Keratinocyte (primary cell): ENCODE data around the gene CFAP53. TPM values are rescaled to one million over a fixed set of nuclear protein-coding genes. Genes with fewer than 3 reads are reported as not detected.

Experiments used
- DNase-seq: peaks from one replicate; pipeline ENCODE4 v3.0.0-alpha.2; 2011; ENCODE audit warnings: low read depth, missing footprints, low spot score
- FAIRE-seq: peaks from 2 replicates; lab custom pipeline; 2011; peaks lifted over from hg19 to GRCh38; lab: Jason Lieb, UNC
- H2AFZ ChIP-seq: 2 replicates; pipeline ENCODE4 v1.6.0; 2012; ENCODE audit warnings: low read length, control low read depth, inconsistent platforms; ENCODE audit not compliant: control insufficient read depth
- H3K27ac ChIP-seq: 2 replicates; pipeline ENCODE4 v1.5.1; 2011; ENCODE audit warnings: low read length; ENCODE audit not compliant: control insufficient read depth, insufficient read depth
- H3K27me3 ChIP-seq: 3 replicates; pipeline ENCODE4 v1.6.0; 2011; ENCODE audit warnings: low read length; ENCODE audit not compliant: control insufficient read depth, insufficient read depth; ENCODE audit errors: extremely low read depth
- H3K36me3 ChIP-seq, 2 experiments: 2 replicates in 1 of 2; 3 replicates in 1 of 2; pipeline ENCODE4 v1.5.1; 2011; ENCODE audit warnings: low read length in 2 of 2, mild to moderate bottlenecking in 1 of 2; ENCODE audit not compliant: control insufficient read depth in 2 of 2, insufficient read depth in 2 of 2; ENCODE audit errors: extremely low read depth in 1 of 2
- H3K4me1 ChIP-seq: 3 replicates; pipeline ENCODE4 v1.5.1; 2011; ENCODE audit warnings: low read length; ENCODE audit not compliant: control insufficient read depth, insufficient read depth; ENCODE audit errors: extremely low read depth
- H3K4me2 ChIP-seq: 3 replicates; pipeline ENCODE4 v1.6.0; 2011; ENCODE audit warnings: low read depth, low read length; ENCODE audit not compliant: control insufficient read depth, insufficient read depth; ENCODE audit errors: extremely low read depth
- H3K4me3 ChIP-seq, 3 experiments: fragments of 200-600 bp in 1 of 3; sonication (generic) in 1 of 3; 2 replicates in 2 of 3; 3 replicates in 1 of 3; pipeline ENCODE4 v1.5.1; 2011 to 2016; ENCODE audit warnings: low read length in 3 of 3, mild to moderate bottlenecking in 3 of 3, control low read depth in 2 of 3, inconsistent platforms in 1 of 3, low read depth in 1 of 3, mixed read lengths in 1 of 3, mixed run types in 1 of 3, moderate library complexity in 1 of 3; ENCODE audit not compliant: control insufficient read depth in 2 of 3, insufficient read depth in 2 of 3; ENCODE audit errors: extremely low read depth in 1 of 3
- H3K79me2 ChIP-seq: 2 replicates; pipeline ENCODE4 v1.6.0; 2012; ENCODE audit warnings: low read length; ENCODE audit not compliant: control insufficient read depth, insufficient read depth
- H3K9ac ChIP-seq: 3 replicates; pipeline ENCODE4 v1.6.0; 2011; ENCODE audit warnings: low read length; ENCODE audit not compliant: control insufficient read depth, insufficient read depth; ENCODE audit errors: extremely low read depth
- H3K9me1 ChIP-seq: 3 replicates; pipeline ENCODE4 v1.6.0; 2011; ENCODE audit warnings: low read length; ENCODE audit not compliant: control insufficient read depth, insufficient read depth; ENCODE audit errors: extremely low read depth
- H3K9me3 ChIP-seq: 2 replicates; pipeline ENCODE4 v1.5.1; 2012; ENCODE audit warnings: low read depth, low read length; ENCODE audit not compliant: control insufficient read depth
- H4K20me1 ChIP-seq: 3 replicates; pipeline ENCODE4 v1.6.0; 2011; ENCODE audit warnings: low read length; ENCODE audit not compliant: control insufficient read depth, insufficient read depth; ENCODE audit errors: extremely low read depth
- EZH2 ChIP-seq: IDR thresholded peaks from one replicate; pipeline ENCODE4 v1.6.1; 2012; ENCODE audit warnings: inconsistent platforms, mild to moderate bottlenecking, low read length, moderate library complexity
- dilution Hi-C: fragments of 300-500 bp; cut with MboI; formaldehyde crosslinking; loops from one replicate; pipeline ENCODE4 v1.7.0; 2020; ENCODE audit warnings: low sequenced_read_pairs; ENCODE audit not compliant: extremely low pct_ligation_motif_present
- polyA plus RNA-seq, 5 experiments: library from polyadenylated mRNA; depleted of rRNA in 3 of 5; stranded (reverse) in 3 of 5; stranded (forward) in 1 of 5; unstranded in 1 of 5; fragments of >200 nt; gene quantifications; 1 replicate in 1 of 5; 2 replicates in 3 of 5; 3 replicates in 1 of 5; pipeline versions ENCODE4 v1.2.1 to v1.2.3, GENCODE V29; 2011 to 2012; ENCODE audit warnings: missing spikeins in 2 of 5, low read depth in 1 of 5, low replicate concordance in 1 of 5
- TF ChIP-seq, protein P1 (sequence below), 3 experiments: IDR thresholded peaks in 1 of 3; conservative IDR thresholded peaks in 1 of 3; optimal IDR thresholded peaks in 1 of 3; 2 replicates in 2 of 3; 3 replicates in 1 of 3; pipeline versions ENCODE3 to v1.5.1; 2011; ENCODE audit warnings: low read length in 3 of 3, mild to moderate bottlenecking in 3 of 3, moderate library complexity in 2 of 3, control low read depth in 1 of 3, inconsistent platforms in 1 of 3; ENCODE audit not compliant: insufficient read depth in 2 of 3; ENCODE audit errors: extremely low read depth in 1 of 3

Gene CFAP53
- polyA plus RNA-seq, 1 donor (not counting 4 experiments of a cell fraction or from before 2014, with no cell fraction given), result 0.59 TPM

GRCh38 chr18:50262977-50263376, 3.3 kb downstream of the CFAP53 start:
- H3K4me1 ChIP-seq, result peaks cover 7% of the 10 kb centered on the region
- FAIRE-seq, result no peak
- no peaks in the 10 kb centered on the region for H4K20me1 ChIP-seq
- no peaks in the 10 kb centered on the region for H3K9me3 ChIP-seq
- no peak for TF ChIP-seq EZH2
- TF ChIP-seq, protein P1, sequence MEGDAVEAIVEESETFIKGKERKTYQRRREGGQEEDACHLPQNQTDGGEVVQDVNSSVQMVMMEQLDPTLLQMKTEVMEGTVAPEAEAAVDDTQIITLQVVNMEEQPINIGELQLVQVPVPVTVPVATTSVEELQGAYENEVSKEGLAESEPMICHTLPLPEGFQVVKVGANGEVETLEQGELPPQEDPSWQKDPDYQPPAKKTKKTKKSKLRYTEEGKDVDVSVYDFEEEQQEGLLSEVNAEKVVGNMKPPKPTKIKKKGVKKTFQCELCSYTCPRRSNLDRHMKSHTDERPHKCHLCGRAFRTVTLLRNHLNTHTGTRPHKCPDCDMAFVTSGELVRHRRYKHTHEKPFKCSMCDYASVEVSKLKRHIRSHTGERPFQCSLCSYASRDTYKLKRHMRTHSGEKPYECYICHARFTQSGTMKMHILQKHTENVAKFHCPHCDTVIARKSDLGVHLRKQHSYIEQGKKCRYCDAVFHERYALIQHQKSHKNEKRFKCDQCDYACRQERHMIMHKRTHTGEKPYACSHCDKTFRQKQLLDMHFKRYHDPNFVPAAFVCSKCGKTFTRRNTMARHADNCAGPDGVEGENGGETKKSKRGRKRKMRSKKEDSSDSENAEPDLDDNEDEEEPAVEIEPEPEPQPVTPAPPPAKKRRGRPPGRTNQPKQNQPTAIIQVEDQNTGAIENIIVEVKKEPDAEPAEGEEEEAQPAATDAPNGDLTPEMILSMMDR (optimal IDR thresholded peaks at IDR 0.05 in 1 of 3, IDR thresholded peaks at IDR 0.05 in 1 of 3, conservative IDR thresholded peaks at IDR 0.05 in 1 of 3; ENCODE audit: extremely low read depth in 1 of 3, insufficient read depth in 2 of 3, low read length in 3 of 3), result no peak
- H3K79me2 ChIP-seq, result no peaks in the 10 kb centered on the region
- dilution Hi-C loops, result no loop called here
- no peak overlapping the region for H3K4me2 ChIP-seq
- H3K36me3 ChIP-seq, result no peaks in the 10 kb centered on the region
- no peaks in the 10 kb centered on the region for H3K27me3 ChIP-seq
- H3K9me1 ChIP-seq, result no peaks in the 10 kb centered on the region
- H2AFZ ChIP-seq, result no peak overlapping the region
- H3K27ac ChIP-seq, result no peak overlapping the region
- no peak overlapping the region for H3K9ac ChIP-seq
- DNase-seq, result no peak
- H3K4me3 ChIP-seq, result no peak overlapping the region

DNA sequence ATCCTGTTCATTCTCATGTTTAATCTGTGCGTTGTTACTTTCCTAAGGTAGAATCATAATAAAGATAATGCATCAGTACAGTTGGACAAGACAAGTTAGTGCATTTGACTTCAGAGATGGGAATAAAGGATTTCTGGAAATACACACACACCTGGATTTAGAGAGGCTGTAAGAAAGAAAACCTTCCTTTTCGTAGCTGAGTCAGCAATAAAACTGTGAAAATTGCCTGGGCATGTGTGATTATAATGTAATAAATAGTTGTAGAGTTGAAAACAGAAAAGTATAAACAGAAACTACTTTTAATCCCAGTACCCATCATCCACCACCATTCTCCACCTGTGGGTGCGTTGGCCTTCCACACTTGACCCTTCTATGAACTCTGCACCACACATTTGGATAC, 15.4 kb downstream of the CFAP53 start:
- no peaks in the 10 kb centered on the region for H4K20me1 ChIP-seq
- DNase-seq (no peak), FAIRE-seq (no peak)
- TF ChIP-seq, protein P1 (optimal IDR thresholded peaks at IDR 0.05 in 1 of 3, IDR thresholded peaks at IDR 0.05 in 1 of 3, conservative IDR thresholded peaks at IDR 0.05 in 1 of 3; ENCODE audit: extremely low read depth in 1 of 3, insufficient read depth in 2 of 3, low read length in 3 of 3), result no peak
- TF ChIP-seq EZH2, result no peak
- dilution Hi-C loops, result no loop called here
- no peaks in the 10 kb centered on the region for H3K9me1 ChIP-seq
- no peaks in the 10 kb centered on the region for H3K27me3 ChIP-seq
- no peaks in the 10 kb centered on the region for H3K36me3 ChIP-seq
- H3K79me2 ChIP-seq, result no peaks in the 10 kb centered on the region
- H3K9me3 ChIP-seq, result no peaks in the 10 kb centered on the region
- H3K4me1 ChIP-seq, result no peaks in the 10 kb centered on the region
- no peak overlapping the region for H3K4me2 ChIP-seq
- H3K4me3 ChIP-seq, result no peak overlapping the region
- H3K27ac ChIP-seq, result no peak overlapping the region
- H3K9ac ChIP-seq, result no peak overlapping the region
- no peak overlapping the region for H2AFZ ChIP-seq
